Measurements from ENCODE around the gene KCNIP1. TPM values are rescaled to one million over a fixed set of nuclear protein-coding genes. Genes with fewer than 3 reads are reported as not detected.

The KCNIP1 gene
- total and polyA plus RNA-seq, 4 donors = 0.13 to 1.8 (median 0.72) TPM

- DNase-seq = no peak
- no peak overlapping the region for H3K27ac ChIP-seq (ENCODE audit: low read depth in 1 of 2, low read length in 1 of 2)
Observed at GRCh38 chr5:170749911-170750431, 246.2 kb downstream of the KCNIP1 start.

GRCh38 chr5:170750791-170751190 lies 247.0 kb downstream of the KCNIP1 start:
- Histone ChIP-seq H3K4me3 (no peak overlapping the region), H3K9me3 (ENCODE audit: control insufficient read depth in 4 of 4, insufficient read depth in 3 of 4, low read length in 3 of 4) (no peaks in the 10 kb centered on the region), H3K27ac (ENCODE audit: low read depth in 1 of 2, low read length in 1 of 2) (no peak overlapping the region), H3K27me3 (ENCODE audit: control insufficient read depth in 3 of 3, insufficient read depth in 3 of 3, low read length in 2 of 3) (no peaks in the 10 kb centered on the region), H3K9ac (ENCODE audit: insufficient read depth in 1 of 2, low read length in 2 of 2) (no peak overlapping the region), H3K36me3 (ENCODE audit: control insufficient read depth in 4 of 4, insufficient read depth in 4 of 4, low read length in 4 of 4) (no peaks in the 10 kb centered on the region), H3K4me1 (ENCODE audit: control insufficient read depth in 5 of 5, insufficient read depth in 5 of 5, low read length in 5 of 5) (peaks cover 0 to 25% (median 5%) of the 10 kb centered on the region in 5 donors)
- ATAC-seq (ENCODE audit: insufficient read depth, low FRiP score) (no peak), DNase-seq (peak in 2 of 3 donors; percentile 55 to 79)
- TF ChIP-seq, protein P1, sequence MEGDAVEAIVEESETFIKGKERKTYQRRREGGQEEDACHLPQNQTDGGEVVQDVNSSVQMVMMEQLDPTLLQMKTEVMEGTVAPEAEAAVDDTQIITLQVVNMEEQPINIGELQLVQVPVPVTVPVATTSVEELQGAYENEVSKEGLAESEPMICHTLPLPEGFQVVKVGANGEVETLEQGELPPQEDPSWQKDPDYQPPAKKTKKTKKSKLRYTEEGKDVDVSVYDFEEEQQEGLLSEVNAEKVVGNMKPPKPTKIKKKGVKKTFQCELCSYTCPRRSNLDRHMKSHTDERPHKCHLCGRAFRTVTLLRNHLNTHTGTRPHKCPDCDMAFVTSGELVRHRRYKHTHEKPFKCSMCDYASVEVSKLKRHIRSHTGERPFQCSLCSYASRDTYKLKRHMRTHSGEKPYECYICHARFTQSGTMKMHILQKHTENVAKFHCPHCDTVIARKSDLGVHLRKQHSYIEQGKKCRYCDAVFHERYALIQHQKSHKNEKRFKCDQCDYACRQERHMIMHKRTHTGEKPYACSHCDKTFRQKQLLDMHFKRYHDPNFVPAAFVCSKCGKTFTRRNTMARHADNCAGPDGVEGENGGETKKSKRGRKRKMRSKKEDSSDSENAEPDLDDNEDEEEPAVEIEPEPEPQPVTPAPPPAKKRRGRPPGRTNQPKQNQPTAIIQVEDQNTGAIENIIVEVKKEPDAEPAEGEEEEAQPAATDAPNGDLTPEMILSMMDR (IDR thresholded peaks at IDR 0.05; ENCODE audit: control extremely low read depth, extremely low read depth) = no peak
- 87% methylated on average over 6 of the region's 6 CpGs for WGBS, 2 donors

More at GRCh38 chr5:170749911-170750431, 246.2 kb downstream of the KCNIP1 start:
- peaks cover 0 to 25% (median 7%) of the 10 kb centered on the region in 5 donors for H3K4me1 ChIP-seq (ENCODE audit: control insufficient read depth in 5 of 5, insufficient read depth in 5 of 5, low read length in 5 of 5)
- no peaks in the 10 kb centered on the region for H3K9me3 ChIP-seq (ENCODE audit: control insufficient read depth in 4 of 4, insufficient read depth in 3 of 4, low read length in 3 of 4)
- H3K27me3 ChIP-seq (ENCODE audit: control insufficient read depth in 3 of 3, insufficient read depth in 3 of 3, low read length in 2 of 3) = no peaks in the 10 kb centered on the region
- 69 to 79% methylated on average over 7 of the region's 7 CpGs for WGBS, 2 donors
- TF ChIP-seq, protein P1 (IDR thresholded peaks at IDR 0.05; ENCODE audit: control extremely low read depth, extremely low read depth) = no peak
- H3K9ac ChIP-seq (ENCODE audit: insufficient read depth in 1 of 2, low read length in 2 of 2) = no peak overlapping the region
- H3K4me3 ChIP-seq = no peak overlapping the region
- no peaks in the 10 kb centered on the region for H3K36me3 ChIP-seq (ENCODE audit: control insufficient read depth in 4 of 4, insufficient read depth in 4 of 4, low read length in 4 of 4)
- no peak for ATAC-seq (ENCODE audit: insufficient read depth, low FRiP score)

GRCh38 chr5:170751631-170752030 lies 247.8 kb downstream of the KCNIP1 start:
- DNase-seq (no peak), ATAC-seq (ENCODE audit: insufficient read depth, low FRiP score) (no peak)
- peaks cover 1 to 25% (median 4%) of the 10 kb centered on the region in 5 donors for H3K4me1 ChIP-seq (ENCODE audit: control insufficient read depth in 5 of 5, insufficient read depth in 5 of 5, low read length in 5 of 5)
- no peak overlapping the region for H3K4me3 ChIP-seq
- 84 to 85% methylated on average over 11 of the region's 11 CpGs for WGBS, 2 donors
- no peak overlapping the region for H3K27ac ChIP-seq (ENCODE audit: low read depth in 1 of 2, low read length in 1 of 2)
- H3K9ac ChIP-seq (ENCODE audit: insufficient read depth in 1 of 2, low read length in 2 of 2) = no peak overlapping the region
- no peaks in the 10 kb centered on the region for H3K9me3 ChIP-seq (ENCODE audit: control insufficient read depth in 4 of 4, insufficient read depth in 3 of 4, low read length in 3 of 4)
- no peaks in the 10 kb centered on the region for H3K27me3 ChIP-seq (ENCODE audit: control insufficient read depth in 3 of 3, insufficient read depth in 3 of 3, low read length in 2 of 3)
- H3K36me3 ChIP-seq (ENCODE audit: control insufficient read depth in 4 of 4, insufficient read depth in 4 of 4, low read length in 4 of 4) = no peaks in the 10 kb centered on the region
- TF ChIP-seq, protein P1 (IDR thresholded peaks at IDR 0.05; ENCODE audit: control extremely low read depth, extremely low read depth) = no peak

Measured in lung (tissue), 12 donors.